HCT116 (cell line): Measurements from ENCODE around the gene HHIPL1. TPM values are rescaled to one million over a fixed set of nuclear protein-coding genes. Genes with fewer than 3 reads are reported as not detected.

Experiments
- ATAC-seq: fragments of 200-7000 bp; cut with Tn5 transposase; 2 replicates; pipeline ENCODE4 v1.9.1; 2020; ENCODE audit warnings: mild to moderate bottlenecking, moderate library complexity
- BruUV-seq: library from RNA; stranded (reverse); fragments of 400-500 nt; replicated peaks from 2 replicates; lab custom pipeline; 2021; lab: Mats Ljungman, UMichigan
- CTCF ChIA-PET: fragments of 300-600 bp; sonication (Branson Sonifier 250); formaldehyde crosslinking; loops from one replicate; lab custom pipeline; 2021; ENCODE audit warnings: antibody characterized with exemption; lab: Charles Lee
- POLR2A ChIA-PET: fragments of 300-600, 350-600 bp; sonication (Branson Sonifier 250); formaldehyde crosslinking; loops from one replicate; lab custom pipeline; 2021; ENCODE audit warnings: antibody characterized with exemption; lab: Charles Lee
- RAD21 ChIA-PET, 2 experiments: fragments of 300-600 bp; sonication (Branson Sonifier 250); formaldehyde crosslinking; loops; one replicate each; lab custom pipeline; 2023; ENCODE audit warnings: low total read pairs in 2 of 2; ENCODE audit not compliant: uncharacterized antibody in 2 of 2, unreplicated experiment in 2 of 2, low non-redundant PET in 1 of 2; lab: Charles Lee
- DNase-seq: peaks from one replicate; pipeline ENCODE4 v3.0.0-alpha.2; 2010; ENCODE audit warnings: low read depth, low spot score
- H2AFZ ChIP-seq: fragments of 200-600 bp; shearing (Covaris generic), sonication (generic); 2 replicates; pipeline ENCODE4 v1.6.1; 2017; ENCODE audit warnings: low read depth, mixed run types, mixed read lengths, antibody characterized with exemption, low read length; ENCODE audit not compliant: poor library complexity, severe bottlenecking
- H3K27ac ChIP-seq: 2 replicates; pipeline ENCODE4 v1.5.1; 2012; ENCODE audit warnings: low read depth, low read length
- H3K27me3 ChIP-seq: fragments of 200-600 bp; sonication (generic); 2 replicates; pipeline ENCODE4 v1.6.1; 2016; ENCODE audit warnings: mixed run types, low read length, mixed read lengths; ENCODE audit not compliant: insufficient read depth
- H3K36me3 ChIP-seq, 2 experiments: fragments of 200-500 bp in 1 of 2; fragments of 200-600 bp in 1 of 2; sonication (Bioruptor generic) in 1 of 2; sonication (generic) in 1 of 2; 2 replicates each; pipeline versions ENCODE4 v1.5.1 to v1.6.1; 2014 to 2016; ENCODE audit warnings: low read length in 2 of 2, inconsistent platforms in 1 of 2, mixed read lengths in 1 of 2, mixed run types in 1 of 2; ENCODE audit not compliant: insufficient read depth in 2 of 2, control insufficient read depth in 1 of 2
- H3K4me1 ChIP-seq, 2 experiments: fragments of 200-600 bp in 1 of 2; sonication (generic) in 1 of 2; 2 replicates each; pipeline versions ENCODE4 v1.5.1 to v1.6.1; 2012 to 2017; ENCODE audit warnings: low read length in 2 of 2, inconsistent platforms in 1 of 2, mild to moderate bottlenecking in 1 of 2, mixed read lengths in 1 of 2, mixed run types in 1 of 2, moderate library complexity in 1 of 2; ENCODE audit not compliant: insufficient read depth in 2 of 2, control insufficient read depth in 1 of 2
- H3K4me2 ChIP-seq: fragments of 200-600 bp; sonication (generic); 2 replicates; pipeline ENCODE4 v1.6.1; 2017; ENCODE audit warnings: mixed run types, low read length, mixed read lengths
- H3K4me3 ChIP-seq, 2 experiments: fragments of 200-600 bp in 1 of 2; sonication (generic) in 1 of 2; replicated peaks in 1 of 2; 2 replicates each; pipeline ENCODE4 v1.5.1; 2011 to 2016; ENCODE audit warnings: low read length in 2 of 2, control low read depth in 1 of 2, low read depth in 1 of 2, mild to moderate bottlenecking in 1 of 2, mixed read lengths in 1 of 2, mixed run types in 1 of 2
- H3K79me2 ChIP-seq: fragments of 200-600 bp; sonication (generic); 2 replicates; pipeline ENCODE4 v1.6.1; 2017; ENCODE audit warnings: mild to moderate bottlenecking, mixed run types, low read length, moderate library complexity, mixed read lengths; ENCODE audit not compliant: insufficient read depth
- H3K9ac ChIP-seq: fragments of 200-600 bp; sonication (generic); 2 replicates; pipeline ENCODE4 v1.6.1; 2016; ENCODE audit warnings: low read length, mixed read lengths
- H3K9me2 ChIP-seq: fragments of 200-600 bp; sonication (generic), shearing (Covaris generic); 2 replicates; pipeline ENCODE4 v1.6.1; 2017; ENCODE audit warnings: mixed run types, mild to moderate bottlenecking, moderate library complexity; ENCODE audit not compliant: insufficient read depth
- H3K9me3 ChIP-seq, 2 experiments: fragments of 200-500 bp in 1 of 2; fragments of 200-600 bp in 1 of 2; sonication (Bioruptor generic) in 1 of 2; sonication (generic) in 1 of 2; 2 replicates each; pipeline ENCODE4 v1.6.1; 2014 to 2017; ENCODE audit warnings: low read length in 2 of 2, mixed read lengths in 2 of 2, inconsistent platforms in 1 of 2, low read depth in 1 of 2, mild to moderate bottlenecking in 1 of 2, mixed run types in 1 of 2, moderate library complexity in 1 of 2; ENCODE audit not compliant: control insufficient read depth in 1 of 2, insufficient read depth in 1 of 2
- H4K20me1 ChIP-seq: fragments of 200-600 bp; sonication (generic), shearing (Covaris generic); 2 replicates; pipeline ENCODE4 v1.6.1; 2017; ENCODE audit warnings: mixed run types, mild to moderate bottlenecking, moderate library complexity; ENCODE audit not compliant: insufficient read depth
- CBX3 ChIP-seq: IDR thresholded peaks from 2 replicates; pipeline ENCODE4 v1.6.1; 2012; ENCODE audit warnings: low read depth
- CEBPB ChIP-seq: IDR thresholded peaks from 2 replicates; pipeline ENCODE4 v1.6.1; 2012; ENCODE audit warnings: low read depth
- ELF1 ChIP-seq: IDR thresholded peaks from 2 replicates; pipeline ENCODE4 v1.6.1; 2012; ENCODE audit warnings: low read depth, borderline replicate concordance
- EZH2 ChIP-seq: fragments of 200-600 bp; sonication (generic); IDR thresholded peaks from 2 replicates; pipeline ENCODE4 v1.6.1; 2017; ENCODE audit warnings: antibody characterized with exemption, mixed run types
- FOSL1 ChIP-seq: IDR thresholded peaks from 2 replicates; pipeline ENCODE4 v1.6.1; 2012; ENCODE audit warnings: low read depth
- JUND ChIP-seq: IDR thresholded peaks from 2 replicates; pipeline ENCODE4 v1.6.1; 2012
- POLR2A ChIP-seq: IDR thresholded peaks from 2 replicates; pipeline ENCODE4 v1.7.0; 2011; ENCODE audit warnings: borderline replicate concordance; ENCODE audit not compliant: insufficient read depth, insufficient read length; ENCODE audit errors: extremely low read depth
- POLR2AphosphoS5 ChIP-seq: IDR thresholded peaks from 2 replicates; pipeline ENCODE4 v1.6.1; 2011; ENCODE audit warnings: mild to moderate bottlenecking, low read depth, low read length, moderate library complexity
- SIN3A ChIP-seq: IDR thresholded peaks from 2 replicates; pipeline ENCODE4 v1.6.1; 2012; ENCODE audit warnings: low read depth
- ZFX ChIP-seq: fragments of 450-650 bp; IDR thresholded peaks from 2 replicates; pipeline ENCODE4 v1.6.1; 2017
- intact Hi-C: fragments of 100-400 bp; cut with micrococcal nuclease; formaldehyde crosslinking; loops from 2 replicates; pipeline ENCODE4 v1.10.0; 2022
- total RNA-seq: library from RNA; stranded (reverse); gene quantifications from one replicate; pipeline ENCODE4 v1.2.1, GENCODE V29; 2021; ENCODE audit not compliant: unreplicated experiment
- TF ChIP-seq, protein P1 (sequence below): IDR thresholded peaks from 2 replicates; pipeline ENCODE4 v1.6.1; 2012
- TF ChIP-seq, protein P2 (sequence below): IDR thresholded peaks from 2 replicates; pipeline ENCODE4 v1.6.1; 2012
- TF ChIP-seq, protein P3 (sequence below): IDR thresholded peaks from 2 replicates; pipeline ENCODE4 v1.6.1; 2011; ENCODE audit warnings: mild to moderate bottlenecking, low read length, moderate library complexity; ENCODE audit not compliant: insufficient replicate concordance; ENCODE audit errors: extremely low read depth

HHIPL1 gene
- total RNA-seq, 1 experiment from 2014 or later = not detected

DNA sequence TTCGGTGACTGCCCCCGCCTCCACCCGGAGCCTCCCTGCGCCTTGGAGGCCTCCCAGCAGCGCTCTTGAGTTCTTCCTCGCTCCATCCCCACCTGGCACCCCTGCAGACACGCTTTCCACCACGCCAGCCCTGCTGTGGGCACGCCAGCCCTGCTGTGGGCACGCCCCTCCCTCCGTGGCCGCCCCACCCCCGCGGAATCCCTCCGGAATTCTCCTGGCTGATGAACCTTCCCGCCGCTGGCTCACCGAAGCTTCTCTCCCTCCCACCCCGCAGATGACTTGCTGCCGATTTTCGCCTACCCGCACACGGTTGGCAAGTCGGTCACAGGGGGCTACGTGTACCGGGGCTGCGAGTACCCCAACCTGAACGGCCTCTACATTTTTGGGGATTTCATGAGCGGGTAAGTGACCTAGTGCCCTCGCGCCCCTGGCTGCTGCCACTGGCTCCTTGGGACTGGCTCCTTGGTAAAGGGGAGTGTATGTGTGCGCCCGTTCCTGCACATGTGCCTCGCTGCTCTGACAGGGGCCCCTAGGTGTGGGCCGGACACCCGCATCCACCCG is 15.2 kb downstream of the HHIPL1 start:
- TF ChIP-seq CEBPB = no peak
- no peak for TF ChIP-seq FOSL1
- no peak for TF ChIP-seq ELF1
- TF ChIP-seq, protein P1, sequence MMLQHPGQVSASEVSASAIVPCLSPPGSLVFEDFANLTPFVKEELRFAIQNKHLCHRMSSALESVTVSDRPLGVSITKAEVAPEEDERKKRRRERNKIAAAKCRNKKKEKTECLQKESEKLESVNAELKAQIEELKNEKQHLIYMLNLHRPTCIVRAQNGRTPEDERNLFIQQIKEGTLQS = no peak
- TF ChIP-seq POLR2A = no peak
- TF ChIP-seq ZFX = no peak
- no peak for TF ChIP-seq SIN3A
- TF ChIP-seq JUND = no peak
- TF ChIP-seq POLR2AphosphoS5 = no peak
- TF ChIP-seq, protein P2, sequence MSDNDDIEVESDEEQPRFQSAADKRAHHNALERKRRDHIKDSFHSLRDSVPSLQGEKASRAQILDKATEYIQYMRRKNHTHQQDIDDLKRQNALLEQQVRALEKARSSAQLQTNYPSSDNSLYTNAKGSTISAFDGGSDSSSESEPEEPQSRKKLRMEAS = no peak
- no peak for TF ChIP-seq EZH2
- TF ChIP-seq, protein P3, sequence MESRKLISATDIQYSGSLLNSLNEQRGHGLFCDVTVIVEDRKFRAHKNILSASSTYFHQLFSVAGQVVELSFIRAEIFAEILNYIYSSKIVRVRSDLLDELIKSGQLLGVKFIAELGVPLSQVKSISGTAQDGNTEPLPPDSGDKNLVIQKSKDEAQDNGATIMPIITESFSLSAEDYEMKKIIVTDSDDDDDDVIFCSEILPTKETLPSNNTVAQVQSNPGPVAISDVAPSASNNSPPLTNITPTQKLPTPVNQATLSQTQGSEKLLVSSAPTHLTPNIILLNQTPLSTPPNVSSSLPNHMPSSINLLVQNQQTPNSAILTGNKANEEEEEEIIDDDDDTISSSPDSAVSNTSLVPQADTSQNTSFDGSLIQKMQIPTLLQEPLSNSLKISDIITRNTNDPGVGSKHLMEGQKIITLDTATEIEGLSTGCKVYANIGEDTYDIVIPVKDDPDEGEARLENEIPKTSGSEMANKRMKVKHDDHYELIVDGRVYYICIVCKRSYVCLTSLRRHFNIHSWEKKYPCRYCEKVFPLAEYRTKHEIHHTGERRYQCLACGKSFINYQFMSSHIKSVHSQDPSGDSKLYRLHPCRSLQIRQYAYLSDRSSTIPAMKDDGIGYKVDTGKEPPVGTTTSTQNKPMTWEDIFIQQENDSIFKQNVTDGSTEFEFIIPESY = no peak
- no peak for TF ChIP-seq CBX3
- no peaks in the 10 kb centered on the region for H3K79me2 ChIP-seq
- no peak overlapping the region for H2AFZ ChIP-seq
- intact Hi-C loops = no loop called here
- no peak overlapping the region for H3K9ac ChIP-seq
- no peaks in the 10 kb centered on the region for H4K20me1 ChIP-seq
- peaks cover 4 to 8% of the 10 kb centered on the region in 2 experiments; a peak in 3 of 4 replicates for H3K4me1 ChIP-seq
- no peaks in the 10 kb centered on the region for H3K9me3 ChIP-seq
- 0 out of 2 replicates have a peak, but pooled peaks cover 7% of the 10 kb centered on the region for H3K27me3 ChIP-seq
- POLR2A ChIA-PET = no interaction called here
- no peak overlapping the region for H3K4me2 ChIP-seq
- RAD21 ChIA-PET = no interaction called here
- no peaks in the 10 kb centered on the region for H3K9me2 ChIP-seq
- no peak for DNase-seq
- CTCF ChIA-PET = no interaction called here
- no peak overlapping the region for H3K4me3 ChIP-seq
- no peak for ATAC-seq
- BruUV-seq = no TSS peak
- no peak overlapping the region for H3K27ac ChIP-seq
- H3K36me3 ChIP-seq = no peaks in the 10 kb centered on the region
